Measurements from ENCODE around the gene HSPA1B.

DNA sequence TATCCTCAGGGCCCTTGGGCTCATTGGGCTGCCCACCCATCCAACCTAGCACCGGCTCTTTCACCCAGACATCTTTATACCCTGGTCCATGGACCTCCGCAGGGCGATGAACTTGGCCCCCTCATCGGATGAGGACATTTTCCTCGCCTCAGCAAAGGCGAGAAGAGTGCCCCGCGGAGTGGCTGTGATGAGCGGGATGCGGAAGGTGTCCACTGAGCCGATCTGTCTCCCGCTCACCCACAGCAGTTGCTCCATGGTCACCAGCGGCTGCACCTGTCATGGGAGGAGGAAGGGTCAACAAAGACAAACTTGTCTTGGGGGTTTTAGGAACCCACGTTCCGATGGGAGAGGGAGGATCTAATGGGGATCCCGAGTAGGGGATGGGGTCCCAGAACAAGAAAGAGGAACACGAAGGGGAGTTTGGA, 34.4 kb downstream of the HSPA1B start:
- no peak for TF ChIP-seq SP1 (IDR thresholded peaks at IDR 0.05)
- TF ChIP-seq SUZ12 (IDR thresholded peaks at IDR 0.05), result no peak
- no peak for TF ChIP-seq ARNT (IDR thresholded peaks at IDR 0.05)
- TF ChIP-seq FOXK2 (IDR thresholded peaks at IDR 0.05), result no peak
- no peak for TF ChIP-seq FOXM1 (IDR thresholded peaks at IDR 0.05; ENCODE audit: borderline replicate concordance)
- TF ChIP-seq FOXA1 (IDR thresholded peaks at IDR 0.05), result no peak
- TF ChIP-seq NFRKB (IDR thresholded peaks at IDR 0.05), result no peak
- TF ChIP-seq, protein P1, sequence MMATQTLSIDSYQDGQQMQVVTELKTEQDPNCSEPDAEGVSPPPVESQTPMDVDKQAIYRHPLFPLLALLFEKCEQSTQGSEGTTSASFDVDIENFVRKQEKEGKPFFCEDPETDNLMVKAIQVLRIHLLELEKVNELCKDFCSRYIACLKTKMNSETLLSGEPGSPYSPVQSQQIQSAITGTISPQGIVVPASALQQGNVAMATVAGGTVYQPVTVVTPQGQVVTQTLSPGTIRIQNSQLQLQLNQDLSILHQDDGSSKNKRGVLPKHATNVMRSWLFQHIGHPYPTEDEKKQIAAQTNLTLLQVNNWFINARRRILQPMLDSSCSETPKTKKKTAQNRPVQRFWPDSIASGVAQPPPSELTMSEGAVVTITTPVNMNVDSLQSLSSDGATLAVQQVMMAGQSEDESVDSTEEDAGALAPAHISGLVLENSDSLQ (IDR thresholded peaks at IDR 0.05), result no peak
- TF ChIP-seq L3MBTL2 (conservative IDR thresholded peaks at IDR 0.05), result no peak
- TF ChIP-seq ELF4 (IDR thresholded peaks at IDR 0.05), result no peak
- TF ChIP-seq BHLHE40 (IDR thresholded peaks at IDR 0.05; ENCODE audit: borderline replicate concordance), result no peak
- TF ChIP-seq TARDBP (IDR thresholded peaks at IDR 0.05), result no peak
- no peak for TF ChIP-seq CTBP1 (IDR thresholded peaks at IDR 0.05; ENCODE audit: borderline replicate concordance)
